Peyer's patch (tissue), 4 donors: ENCODE measurements around the gene LZIC.

Source experiments
- CTCF ChIP-seq, 6 experiments: fragments of 450-650 bp in 4 of 6; fragments of 200-600 bp in 2 of 6; sonication (generic) in 1 of 6; IDR thresholded peaks; one replicate each; pipeline ENCODE4 v1.5.1; 2017 to 2019; ENCODE audit warnings: antibody characterized with exemption in 6 of 6, mild to moderate bottlenecking in 3 of 6, moderate library complexity in 1 of 6
- POLR2A ChIP-seq, 2 donors: fragments of 450-650 bp; IDR thresholded peaks; one replicate each; pipeline ENCODE4 v1.5.1; 2017; ENCODE audit warnings: antibody characterized with exemption in 2 of 2, mild to moderate bottlenecking in 2 of 2, moderate library complexity in 2 of 2

- TF ChIP-seq CTCF (IDR thresholded peaks at IDR 0.05) (no peak), POLR2A (IDR thresholded peaks at IDR 0.05) (no peak)
Measured at GRCh38 chr1:9920606-9921005, 22.6 kb downstream of the LZIC start.
